B cell (primary cell): ENCODE results near the gene MEIS2. TPM values are rescaled to one million over a fixed set of nuclear protein-coding genes. Genes with fewer than 3 reads are reported as not detected.

ENCODE experiments used
- ATAC-seq: fragments of 200-7000 bp; cut with Tn5 transposase; one replicate; pipeline ENCODE4 v1.10.0; 2021; ENCODE audit warnings: low read depth, mild to moderate bottlenecking, moderate number of reproducible peaks, moderate library complexity
- CTCF ChIA-PET: fragments of 350-600 bp; sonication (Branson Sonifier 250); formaldehyde crosslinking; loops from one replicate; lab custom pipeline; 2021; ENCODE audit warnings: antibody characterized with exemption, inconsistent platforms; lab: Charles Lee
- POLR2A ChIA-PET: fragments of 350-600 bp; sonication (Branson Sonifier 250); formaldehyde crosslinking; loops from one replicate; lab custom pipeline; 2021; ENCODE audit warnings: antibody characterized with exemption; lab: Charles Lee
- DNase-seq: peaks from one replicate; pipeline ENCODE4 v3.0.0; 2013
- H2AFZ ChIP-seq: 2 replicates; pipeline ENCODE4 v1.6.1; 2012; ENCODE audit warnings: mild to moderate bottlenecking, low read depth, low read length; ENCODE audit not compliant: insufficient read depth, poor library complexity, severe bottlenecking
- H3K27ac ChIP-seq, 2 donors: 1 replicate in 1 of 2; 2 replicates in 1 of 2; pipeline ENCODE4 v1.5.1; 2012 to 2013; ENCODE audit warnings: low read length in 2 of 2, mild to moderate bottlenecking in 2 of 2, moderate library complexity in 1 of 2
- H3K27me3 ChIP-seq, 4 experiments: fragments of 200-600 bp in 1 of 4; sonication (generic) in 1 of 4; replicated peaks in 1 of 4; 1 replicate in 2 of 4; 2 replicates in 2 of 4; pipeline versions ENCODE4 v1.6.1 to v1.7.0; 2013 to 2016; ENCODE audit warnings: low read length in 3 of 4, mild to moderate bottlenecking in 2 of 4, mixed read lengths in 1 of 4, moderate library complexity in 1 of 4; ENCODE audit not compliant: insufficient read depth in 4 of 4, control insufficient read depth in 3 of 4; ENCODE audit errors: control extremely low read depth in 1 of 4
- H3K36me3 ChIP-seq, 2 experiments: replicated peaks in 1 of 2; 1 replicate in 1 of 2; 2 replicates in 1 of 2; pipeline versions ENCODE4 v1.6.1 to v1.7.1; 2013; ENCODE audit warnings: low read length in 1 of 2; ENCODE audit not compliant: insufficient read depth in 2 of 2, control insufficient read depth in 1 of 2; ENCODE audit errors: control extremely low read depth in 1 of 2, extremely low read depth in 1 of 2
- H3K4me1 ChIP-seq, 2 donors: fragments of 200-600 bp in 1 of 2; sonication (generic) in 1 of 2; 1 replicate in 1 of 2; 2 replicates in 1 of 2; pipeline versions ENCODE4 v1.5.1 to v1.6.1; 2013 to 2017; ENCODE audit warnings: low read length in 2 of 2; ENCODE audit not compliant: control insufficient read depth in 2 of 2, insufficient read depth in 2 of 2
- H3K4me2 ChIP-seq: replicated peaks from 2 replicates; pipeline ENCODE3; 2012; ENCODE audit warnings: mild to moderate bottlenecking, low read depth, low read length; ENCODE audit not compliant: poor library complexity, severe bottlenecking
- H3K4me3 ChIP-seq, 5 experiments: fragments of 200-600 bp in 1 of 5; sonication (generic) in 1 of 5; 1 replicate in 3 of 5; 2 replicates in 2 of 5; pipeline versions ENCODE4 v1.5.1 to v1.7.0; 2011 to 2016; ENCODE audit warnings: low read length in 4 of 5, mild to moderate bottlenecking in 4 of 5, low read depth in 2 of 5, control low read depth in 1 of 5, moderate library complexity in 1 of 5; ENCODE audit not compliant: insufficient read depth in 1 of 5; ENCODE audit errors: control extremely low read depth in 1 of 5, extremely low read depth in 1 of 5
- H3K79me2 ChIP-seq: fragments of 200-600 bp; sonication (generic); one replicate; pipeline ENCODE4 v1.6.0; 2016; ENCODE audit warnings: low read length; ENCODE audit not compliant: control insufficient read depth, insufficient read depth
- H3K9ac ChIP-seq: fragments of 200-600 bp; sonication (generic); 2 replicates; pipeline ENCODE4 v1.6.1; 2017; ENCODE audit warnings: mild to moderate bottlenecking, low read length, moderate library complexity
- H3K9me3 ChIP-seq, 3 donors: one replicate each; pipeline versions ENCODE4 v1.6.1 to v1.7.1; 2013; ENCODE audit warnings: low read length in 2 of 3; ENCODE audit not compliant: control insufficient read depth in 2 of 3, insufficient read depth in 1 of 3; ENCODE audit errors: control extremely low read depth in 1 of 3
- H4K20me1 ChIP-seq: 2 replicates; pipeline ENCODE4 v1.6.0; 2012; ENCODE audit warnings: mild to moderate bottlenecking, low read length; ENCODE audit not compliant: insufficient read depth, control insufficient read depth, poor library complexity, severe bottlenecking
- H3K27ac Mint-ChIP-seq: one replicate; pipeline ENCODE4 v1.8.0; 2021; ENCODE audit warnings: mixed read lengths
- H3K27me3 Mint-ChIP-seq: one replicate; pipeline ENCODE4 v1.8.0; 2021; ENCODE audit warnings: mixed read lengths
- H3K4me1 Mint-ChIP-seq: one replicate; pipeline ENCODE4 v1.8.0; 2021; ENCODE audit warnings: mixed read lengths
- H3K4me3 Mint-ChIP-seq: one replicate; pipeline ENCODE4 v1.8.0; 2021; ENCODE audit warnings: mixed read lengths
- H3K9me3 Mint-ChIP-seq: one replicate; pipeline ENCODE4 v1.8.0; 2022; ENCODE audit warnings: mixed read lengths; ENCODE audit not compliant: insufficient read depth
- EZH2 ChIP-seq: IDR thresholded peaks from 2 replicates; pipeline ENCODE4 v1.6.1; 2012; ENCODE audit warnings: borderline replicate concordance, low read depth, mild to moderate bottlenecking, moderate library complexity, low read length; ENCODE audit not compliant: insufficient read depth, poor library complexity, severe bottlenecking
- WGBS: methylation state at CpG from one replicate; pipeline ENCODE4 v1.1.5; 2013; ENCODE audit warnings: missing lambda C conversion rate; ENCODE audit not compliant: insufficient coverage; 5-methylcytosine and 5-hydroxymethylcytosine counted together
- intact Hi-C: fragments of 100-400 bp; cut with micrococcal nuclease; formaldehyde crosslinking; loops from one replicate; pipeline ENCODE4 v1.10.0; 2022
- polyA plus RNA-seq: library from polyadenylated mRNA; depleted of rRNA; stranded (reverse); fragments of >200 nt; gene quantifications from 2 replicates; pipeline ENCODE4 v1.2.3, GENCODE V29; 2012
- total RNA-seq, 2 donors: library from RNA; stranded (reverse); fragments of 120-200 nt in 1 of 2; gene quantifications; 1 replicate in 1 of 2; 2 replicates in 1 of 2; pipeline versions ENCODE4 v1.2.3 to v1.2.4, GENCODE V29; 2013 to 2022
- TF ChIP-seq, protein P1 (sequence below): fragments of 200-600 bp; IDR thresholded peaks from one replicate; pipeline ENCODE4 v1.8.0; 2022; ENCODE audit warnings: antibody characterized with exemption, mild to moderate bottlenecking

MEIS2 gene
- total and polyA plus RNA-seq, 2 donors (not counting 1 experiment from before 2014, with no cell fraction given), result 0.22 TPM; not detected in 1

DNA sequence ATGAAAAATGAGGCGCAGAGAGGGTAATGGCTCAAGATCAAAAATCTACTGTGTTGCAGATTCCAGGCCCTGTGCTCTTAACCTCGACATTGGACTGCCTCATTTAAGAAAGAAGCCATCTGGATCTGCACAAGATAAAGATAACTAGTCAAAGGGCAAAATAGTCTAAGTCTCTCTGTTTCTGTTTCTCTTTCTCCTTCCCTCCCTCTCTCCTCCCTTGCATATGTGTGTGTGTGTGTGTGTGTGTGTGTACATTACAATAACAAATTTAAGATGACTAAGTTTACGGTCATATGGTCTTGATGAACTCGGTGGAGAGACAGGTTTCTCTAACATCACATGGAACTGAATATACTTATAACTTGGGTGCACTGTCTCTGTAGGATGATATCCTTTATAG is 69.2 kb downstream of the MEIS2 start:
- TF ChIP-seq, protein P1, sequence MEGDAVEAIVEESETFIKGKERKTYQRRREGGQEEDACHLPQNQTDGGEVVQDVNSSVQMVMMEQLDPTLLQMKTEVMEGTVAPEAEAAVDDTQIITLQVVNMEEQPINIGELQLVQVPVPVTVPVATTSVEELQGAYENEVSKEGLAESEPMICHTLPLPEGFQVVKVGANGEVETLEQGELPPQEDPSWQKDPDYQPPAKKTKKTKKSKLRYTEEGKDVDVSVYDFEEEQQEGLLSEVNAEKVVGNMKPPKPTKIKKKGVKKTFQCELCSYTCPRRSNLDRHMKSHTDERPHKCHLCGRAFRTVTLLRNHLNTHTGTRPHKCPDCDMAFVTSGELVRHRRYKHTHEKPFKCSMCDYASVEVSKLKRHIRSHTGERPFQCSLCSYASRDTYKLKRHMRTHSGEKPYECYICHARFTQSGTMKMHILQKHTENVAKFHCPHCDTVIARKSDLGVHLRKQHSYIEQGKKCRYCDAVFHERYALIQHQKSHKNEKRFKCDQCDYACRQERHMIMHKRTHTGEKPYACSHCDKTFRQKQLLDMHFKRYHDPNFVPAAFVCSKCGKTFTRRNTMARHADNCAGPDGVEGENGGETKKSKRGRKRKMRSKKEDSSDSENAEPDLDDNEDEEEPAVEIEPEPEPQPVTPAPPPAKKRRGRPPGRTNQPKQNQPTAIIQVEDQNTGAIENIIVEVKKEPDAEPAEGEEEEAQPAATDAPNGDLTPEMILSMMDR, result no peak
- no peak for TF ChIP-seq EZH2
- Histone ChIP-seq H2AFZ (no peak overlapping the region), H3K9me3 (no peaks in the 10 kb centered on the region), H3K27me3 (no peaks in the 10 kb centered on the region), H3K79me2 (no peaks in the 10 kb centered on the region), H3K4me2 (no peak overlapping the region), H3K36me3 (no peaks in the 10 kb centered on the region), H3K4me1 (no peaks in the 10 kb centered on the region), H3K4me3 (no peak overlapping the region), H3K9ac (no peak overlapping the region), H3K27ac (no peak overlapping the region), H4K20me1 (no peaks in the 10 kb centered on the region)
- DNase-seq, result no peak
- ChIA-PET CTCF (no interaction called here), POLR2A (no interaction called here)
- no peak for ATAC-seq
- no peak overlapping the region for H3K27ac Mint-ChIP-seq
- H3K4me3 Mint-ChIP-seq, result no peak overlapping the region
- 94% methylated on average over 2 of the region's 4 CpGs for WGBS
- no peaks in the 10 kb centered on the region for H3K9me3 Mint-ChIP-seq
- intact Hi-C loops, result no loop called here
- no peaks in the 10 kb centered on the region for H3K4me1 Mint-ChIP-seq
- no peaks in the 10 kb centered on the region for H3K27me3 Mint-ChIP-seq

- no peaks in the 10 kb centered on the region for H3K4me1 ChIP-seq
- H3K9ac ChIP-seq, result no peak overlapping the region
- Mint-ChIP-seq H3K4me3 (no peak overlapping the region), H3K4me1 (no peaks in the 10 kb centered on the region), H3K9me3 (no peaks in the 10 kb centered on the region), H3K27ac (no peak overlapping the region), H3K27me3 (no peaks in the 10 kb centered on the region)
- no peak overlapping the region for H3K27ac ChIP-seq
- TF ChIP-seq, protein P1, result no peak
- ATAC-seq (no peak), DNase-seq (no peak)
- H3K79me2 ChIP-seq, result no peaks in the 10 kb centered on the region
- H2AFZ ChIP-seq, result no peak overlapping the region
- POLR2A ChIA-PET, result no interaction called here
- H4K20me1 ChIP-seq, result no peaks in the 10 kb centered on the region
- intact Hi-C loops, result no loop called here
- CTCF ChIA-PET, result no interaction called here
- WGBS, result 100% methylated on average over 1 of the region's 4 CpGs
- no peak overlapping the region for H3K4me3 ChIP-seq
- H3K9me3 ChIP-seq, result no peaks in the 10 kb centered on the region
- H3K27me3 ChIP-seq, result no peaks in the 10 kb centered on the region
- no peaks in the 10 kb centered on the region for H3K36me3 ChIP-seq
- H3K4me2 ChIP-seq, result no peak overlapping the region
Observed at GRCh38 chr15:37028625-37029296, 71.6 kb downstream of the MEIS2 start.
